ENCODE results near the gene CD74.

Gene CD74

GRCh38 chr5:150447188-150447587 is 34.5 kb upstream of the CD74 start:
- H3K27ac Mint-ChIP-seq, result peak overlapping the region; percentile 100
- no peaks in the 10 kb centered on the region for H3K27me3 Mint-ChIP-seq
- H3K36me3 Mint-ChIP-seq, result peaks cover 25% of the 10 kb centered on the region
- peak overlapping the region; percentile 99 for H3K4me3 Mint-ChIP-seq
- H3K4me1 Mint-ChIP-seq (ENCODE audit: low read depth), result peaks cover 39% of the 10 kb centered on the region
- H3K9me3 Mint-ChIP-seq (ENCODE audit: low read depth), result no peaks in the 10 kb centered on the region

- H3K4me3 Mint-ChIP-seq, result peak overlapping the region; percentile 99
- H3K27ac Mint-ChIP-seq, result peak overlapping the region; percentile 100
- H3K36me3 Mint-ChIP-seq, result peaks cover 25% of the 10 kb centered on the region
- no peaks in the 10 kb centered on the region for H3K9me3 Mint-ChIP-seq (ENCODE audit: low read depth)
- H3K4me1 Mint-ChIP-seq (ENCODE audit: low read depth), result peaks cover 39% of the 10 kb centered on the region
- H3K27me3 Mint-ChIP-seq, result no peaks in the 10 kb centered on the region
These were observed 33.9 kb upstream of the CD74 start for GRCh38 chr5:150446583-150446982.

GRCh38 chr5:150446088-150446487 is 33.4 kb upstream of the CD74 start:
- H3K27me3 Mint-ChIP-seq, result no peaks in the 10 kb centered on the region
- H3K4me1 Mint-ChIP-seq (ENCODE audit: low read depth), result peaks cover 39% of the 10 kb centered on the region
- peak overlapping the region; percentile 99 for H3K4me3 Mint-ChIP-seq
- H3K27ac Mint-ChIP-seq, result peak overlapping the region; percentile 100
- H3K9me3 Mint-ChIP-seq (ENCODE audit: low read depth), result no peaks in the 10 kb centered on the region
- peaks cover 25% of the 10 kb centered on the region for H3K36me3 Mint-ChIP-seq

DNA sequence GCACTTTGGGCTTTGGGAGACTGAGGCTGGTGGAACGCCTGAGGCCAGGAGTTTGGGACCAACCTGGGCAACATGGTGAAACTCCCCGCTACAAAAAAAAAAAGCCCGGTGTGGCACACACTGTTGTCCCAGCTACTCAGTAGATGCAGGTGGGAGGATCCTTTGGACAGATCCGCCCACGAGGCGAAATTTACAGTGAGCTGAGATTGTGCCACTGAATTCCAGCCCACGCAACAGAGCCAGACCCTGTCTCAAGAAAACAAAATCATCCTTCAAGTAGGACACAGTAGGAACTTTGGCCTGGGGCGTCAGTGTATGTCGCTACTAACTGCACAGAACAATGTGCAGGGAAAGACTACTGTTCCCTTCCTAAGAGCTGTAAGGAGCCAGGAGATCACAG is 32.1 kb upstream of the CD74 start:
- H3K4me3 Mint-ChIP-seq, result peak overlapping the region; percentile 63

DNA sequence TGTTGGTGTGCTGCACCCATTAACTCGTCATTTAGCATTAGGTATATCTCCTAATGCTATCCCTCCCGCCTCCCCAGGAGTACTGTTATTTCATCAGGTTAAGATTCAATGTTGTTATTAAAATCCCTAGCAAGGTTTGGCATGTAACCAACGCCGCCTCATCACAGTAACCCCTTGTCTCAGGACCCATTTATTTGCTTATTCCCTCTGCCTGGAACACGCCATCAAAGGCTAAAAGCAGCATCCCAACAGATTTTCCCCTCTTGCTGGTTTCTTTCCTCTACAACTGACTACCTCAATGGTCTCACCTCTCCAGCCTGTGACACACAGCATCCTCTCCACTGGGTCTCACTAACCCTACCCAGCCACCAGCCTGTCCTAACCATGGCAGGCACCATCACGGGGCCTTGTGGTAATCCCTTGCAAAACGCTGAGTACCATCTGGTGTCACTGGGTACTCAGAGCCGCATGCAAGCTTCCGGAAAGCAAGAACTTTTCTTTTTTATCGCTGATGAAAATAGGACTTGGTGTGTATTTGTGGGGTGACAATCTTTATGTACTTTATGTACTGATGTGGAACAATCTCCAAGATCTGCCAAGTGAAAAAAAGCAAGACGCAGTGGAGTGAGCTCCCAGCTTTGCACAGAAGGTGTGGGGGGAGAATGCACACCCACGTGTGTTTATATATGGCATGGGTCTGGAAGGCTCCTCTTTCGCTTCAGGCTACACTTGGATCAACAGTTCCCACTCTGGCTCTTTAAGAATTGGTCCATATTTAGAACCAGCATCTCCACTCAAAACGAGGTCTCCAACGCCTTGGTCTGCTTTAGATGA is 30.7 kb upstream of the CD74 start:
- H3K4me3 Mint-ChIP-seq, result no peak overlapping the region
- peak overlapping the region; percentile 54 for H3K27ac Mint-ChIP-seq
- H3K27me3 Mint-ChIP-seq, result no peaks in the 10 kb centered on the region
- H3K4me1 Mint-ChIP-seq (ENCODE audit: low read depth), result peaks cover 32% of the 10 kb centered on the region
- H3K9me3 Mint-ChIP-seq (ENCODE audit: low read depth), result no peaks in the 10 kb centered on the region
- peaks cover 18% of the 10 kb centered on the region for H3K36me3 Mint-ChIP-seq

More for the DNA sequence above, 32.1 kb upstream of the CD74 start:
- H3K4me1 Mint-ChIP-seq (ENCODE audit: low read depth), result peaks cover 35% of the 10 kb centered on the region
- peak overlapping the region; percentile 73 for H3K27ac Mint-ChIP-seq
- no peaks in the 10 kb centered on the region for H3K9me3 Mint-ChIP-seq (ENCODE audit: low read depth)
- peaks cover 25% of the 10 kb centered on the region for H3K36me3 Mint-ChIP-seq
- no peaks in the 10 kb centered on the region for H3K27me3 Mint-ChIP-seq

- H3K36me3 Mint-ChIP-seq, result peaks cover 10% of the 10 kb centered on the region
- H3K4me1 Mint-ChIP-seq (ENCODE audit: low read depth), result peaks cover 24% of the 10 kb centered on the region
- H3K27ac Mint-ChIP-seq, result peak overlapping the region; percentile 54
- no peak overlapping the region for H3K4me3 Mint-ChIP-seq
- H3K9me3 Mint-ChIP-seq (ENCODE audit: low read depth), result no peaks in the 10 kb centered on the region
- no peaks in the 10 kb centered on the region for H3K27me3 Mint-ChIP-seq
These were observed 30.0 kb upstream of the CD74 start for GRCh38 chr5:150442699-150443080.

GRCh38 chr5:150441813-150442698 is 29.3 kb upstream of the CD74 start:
- Mint-ChIP-seq H3K4me3 (no peak overlapping the region), H3K9me3 (ENCODE audit: low read depth) (no peaks in the 10 kb centered on the region), H3K27me3 (no peaks in the 10 kb centered on the region), H3K4me1 (ENCODE audit: low read depth) (peaks cover 18% of the 10 kb centered on the region), H3K36me3 (peaks cover 9% of the 10 kb centered on the region), H3K27ac (peak overlapping the region; percentile 41)

DNA sequence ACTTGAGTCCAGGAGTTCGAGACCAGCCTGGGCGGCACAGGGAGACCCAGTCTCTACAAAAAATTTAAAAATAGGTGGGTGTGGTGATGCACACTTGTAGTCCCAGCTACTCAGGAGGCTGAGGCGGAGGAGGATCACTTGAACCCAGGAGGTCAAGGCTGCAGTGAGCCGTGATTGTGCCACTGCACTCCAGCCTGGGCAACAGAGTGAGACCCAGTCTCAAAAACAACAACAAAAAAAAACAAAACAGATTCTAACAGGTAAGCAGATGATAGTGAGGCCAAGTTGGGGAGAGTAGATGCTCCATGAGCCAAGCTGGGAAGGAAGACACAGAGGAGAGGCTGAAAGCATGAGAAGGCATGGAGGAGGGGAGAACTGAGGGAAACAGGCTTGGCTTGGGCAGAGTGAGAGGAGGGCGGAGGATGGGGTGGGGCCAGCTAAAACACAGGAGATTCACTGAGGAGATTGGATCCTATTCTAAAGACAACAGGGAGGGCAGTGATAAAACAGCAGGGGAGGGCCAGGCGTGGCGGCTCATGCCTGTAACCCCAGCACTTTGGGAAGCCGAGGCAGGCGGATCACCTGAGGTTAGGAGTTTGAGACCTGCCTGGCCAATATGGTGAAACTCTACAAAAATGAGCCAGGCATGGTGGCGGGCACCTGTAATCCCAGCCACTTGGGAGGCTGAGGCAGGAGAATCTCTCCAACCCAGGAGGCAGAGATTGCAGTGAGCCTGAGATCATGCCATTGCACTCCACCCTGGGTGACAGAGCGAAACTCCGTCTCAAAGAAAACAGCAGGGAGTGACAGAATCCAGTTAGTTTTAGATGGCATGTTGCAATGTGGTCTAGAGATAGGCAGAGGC is 28.5 kb upstream of the CD74 start:
- no peaks in the 10 kb centered on the region for H3K9me3 Mint-ChIP-seq (ENCODE audit: low read depth)
- H3K27me3 Mint-ChIP-seq, result no peaks in the 10 kb centered on the region
- H3K27ac Mint-ChIP-seq, result no peak overlapping the region
- H3K4me3 Mint-ChIP-seq, result no peak overlapping the region
- peaks cover 13% of the 10 kb centered on the region for H3K4me1 Mint-ChIP-seq (ENCODE audit: low read depth)
- peaks cover 6% of the 10 kb centered on the region for H3K36me3 Mint-ChIP-seq

- H3K36me3 Mint-ChIP-seq, result no peaks in the 10 kb centered on the region
- H3K9me3 Mint-ChIP-seq (ENCODE audit: low read depth), result no peaks in the 10 kb centered on the region
- H3K27me3 Mint-ChIP-seq, result no peaks in the 10 kb centered on the region
- no peak overlapping the region for H3K27ac Mint-ChIP-seq
- H3K4me1 Mint-ChIP-seq (ENCODE audit: low read depth), result peaks cover 9% of the 10 kb centered on the region
- H3K4me3 Mint-ChIP-seq, result no peak overlapping the region
These were observed 26.3 kb upstream of the CD74 start for GRCh38 chr5:150438873-150439546.

DNA sequence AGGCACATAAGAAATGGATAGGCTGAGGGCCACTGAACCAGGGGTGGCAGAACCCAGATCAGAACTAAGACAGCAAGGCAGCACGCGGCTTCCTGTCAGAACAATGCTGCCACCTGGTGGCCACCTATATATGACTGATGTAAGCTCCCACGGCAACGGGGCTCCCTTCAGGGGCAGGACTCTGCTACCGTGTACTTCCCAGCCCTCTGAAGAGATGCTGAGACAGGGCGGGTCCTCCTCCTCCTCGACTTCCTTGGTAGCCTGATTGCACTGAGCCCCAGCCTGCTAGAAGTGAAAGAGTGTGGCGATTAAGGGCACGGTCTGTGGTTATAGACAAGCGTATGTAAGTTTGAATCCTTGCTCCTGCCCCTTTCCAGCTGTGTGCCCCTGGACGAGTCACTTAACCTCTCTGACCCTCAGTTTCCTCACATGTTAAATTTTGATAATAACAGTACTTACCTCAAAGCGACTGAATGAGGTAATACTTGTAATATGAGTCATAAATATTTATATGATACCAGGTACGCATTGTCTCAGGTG is 23.5 kb upstream of the CD74 start:
- Mint-ChIP-seq H3K4me1 (ENCODE audit: low read depth) (peaks cover 9% of the 10 kb centered on the region), H3K9me3 (ENCODE audit: low read depth) (no peaks in the 10 kb centered on the region), H3K36me3 (no peaks in the 10 kb centered on the region), H3K27me3 (no peaks in the 10 kb centered on the region), H3K4me3 (no peak overlapping the region), H3K27ac (no peak overlapping the region)

DNA sequence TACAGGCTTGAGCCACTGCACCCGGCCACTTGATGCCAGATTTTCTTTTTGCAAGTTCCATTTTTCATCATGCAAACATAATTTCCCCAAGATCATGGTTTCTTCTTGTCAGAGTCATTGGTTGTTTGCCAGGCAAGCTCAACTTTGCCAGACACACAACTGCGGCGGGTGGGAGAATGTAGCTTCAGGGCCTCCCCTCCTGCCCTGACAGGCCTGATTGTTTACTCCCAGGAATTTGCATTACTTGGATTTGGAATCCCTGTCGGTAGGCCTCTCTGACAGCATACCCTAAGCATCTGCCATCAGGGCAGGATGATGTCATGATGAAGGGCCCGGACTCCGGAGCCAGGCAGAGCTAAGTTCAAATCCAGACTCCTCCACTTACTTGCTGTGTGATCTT is 21.8 kb upstream of the CD74 start:
- Mint-ChIP-seq H3K27ac (no peak overlapping the region), H3K4me1 (ENCODE audit: low read depth) (peaks cover 9% of the 10 kb centered on the region), H3K27me3 (no peaks in the 10 kb centered on the region), H3K4me3 (no peak overlapping the region), H3K9me3 (ENCODE audit: low read depth) (no peaks in the 10 kb centered on the region), H3K36me3 (no peaks in the 10 kb centered on the region)

DNA sequence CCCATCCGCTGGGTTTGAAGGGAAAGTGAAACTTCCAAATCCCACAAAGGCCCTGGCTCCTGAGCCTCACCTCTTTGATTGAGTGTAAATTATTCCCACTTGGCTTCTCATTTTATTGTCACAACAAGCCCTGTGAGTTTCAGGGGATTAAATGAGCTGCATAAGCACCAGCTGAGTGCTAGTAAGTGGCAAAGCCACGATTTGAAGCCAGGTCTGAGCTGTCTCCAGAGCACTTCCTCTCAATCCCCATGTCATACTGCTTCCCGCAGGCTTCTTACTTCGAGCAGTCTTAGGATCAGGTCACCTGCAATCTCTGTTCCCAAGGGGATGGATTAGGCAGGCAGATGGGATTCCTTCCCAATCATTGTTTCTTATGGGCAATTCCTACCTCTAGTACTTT is 18.9 kb upstream of the CD74 start:
- Mint-ChIP-seq H3K9me3 (ENCODE audit: low read depth) (no peaks in the 10 kb centered on the region), H3K36me3 (no peaks in the 10 kb centered on the region), H3K27ac (no peak overlapping the region), H3K4me1 (ENCODE audit: low read depth) (peaks cover 9% of the 10 kb centered on the region), H3K27me3 (no peaks in the 10 kb centered on the region), H3K4me3 (no peak overlapping the region)

DNA sequence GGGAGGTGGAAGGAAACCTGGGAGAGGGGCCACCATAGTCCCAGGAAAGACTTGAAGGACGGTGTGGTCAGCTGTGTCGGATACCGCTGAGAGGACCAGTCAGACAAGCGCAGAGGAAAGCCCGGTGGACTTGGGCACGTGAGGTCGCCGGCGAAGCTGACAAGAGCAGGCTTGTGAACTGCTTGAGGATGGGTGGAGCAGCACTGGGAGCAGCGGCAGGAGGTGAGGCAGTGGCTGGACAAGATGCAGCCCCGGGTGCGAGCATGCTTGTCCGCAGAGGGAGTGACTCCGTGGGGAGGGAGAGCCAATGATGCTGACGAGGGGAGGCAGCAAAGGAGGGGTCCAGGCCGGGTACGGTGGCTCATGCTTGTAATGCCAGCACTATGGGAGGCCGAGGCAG is 18.3 kb upstream of the CD74 start:
- H3K36me3 Mint-ChIP-seq, result no peaks in the 10 kb centered on the region
- H3K27me3 Mint-ChIP-seq, result no peaks in the 10 kb centered on the region
- no peaks in the 10 kb centered on the region for H3K9me3 Mint-ChIP-seq (ENCODE audit: low read depth)
- peaks cover 4% of the 10 kb centered on the region for H3K4me1 Mint-ChIP-seq (ENCODE audit: low read depth)
- H3K27ac Mint-ChIP-seq, result no peak overlapping the region
- no peak overlapping the region for H3K4me3 Mint-ChIP-seq

GRCh38 chr5:150429410-150429873 is 16.7 kb upstream of the CD74 start:
- peaks cover 1% of the 10 kb centered on the region for H3K27me3 Mint-ChIP-seq
- no peaks in the 10 kb centered on the region for H3K4me1 Mint-ChIP-seq (ENCODE audit: low read depth)
- no peaks in the 10 kb centered on the region for H3K36me3 Mint-ChIP-seq
- no peak overlapping the region for H3K4me3 Mint-ChIP-seq
- H3K9me3 Mint-ChIP-seq (ENCODE audit: low read depth), result no peaks in the 10 kb centered on the region
- H3K27ac Mint-ChIP-seq, result no peak overlapping the region
